Medulla oblongata (tissue), 1 donor: ENCODE measurements around the gene CYB5R4.
"Not testable (repeated sequence)": the region's sequence is repeated elsewhere in the genome, so short reads cannot be mapped to it uniquely, and the experiment has no call there.

Experiments used
- DNase-seq: peaks from one replicate; pipeline ENCODE4 v3.0.0-alpha.2; 2015; ENCODE audit errors: extremely low spot score

Gene CYB5R4

DNA sequence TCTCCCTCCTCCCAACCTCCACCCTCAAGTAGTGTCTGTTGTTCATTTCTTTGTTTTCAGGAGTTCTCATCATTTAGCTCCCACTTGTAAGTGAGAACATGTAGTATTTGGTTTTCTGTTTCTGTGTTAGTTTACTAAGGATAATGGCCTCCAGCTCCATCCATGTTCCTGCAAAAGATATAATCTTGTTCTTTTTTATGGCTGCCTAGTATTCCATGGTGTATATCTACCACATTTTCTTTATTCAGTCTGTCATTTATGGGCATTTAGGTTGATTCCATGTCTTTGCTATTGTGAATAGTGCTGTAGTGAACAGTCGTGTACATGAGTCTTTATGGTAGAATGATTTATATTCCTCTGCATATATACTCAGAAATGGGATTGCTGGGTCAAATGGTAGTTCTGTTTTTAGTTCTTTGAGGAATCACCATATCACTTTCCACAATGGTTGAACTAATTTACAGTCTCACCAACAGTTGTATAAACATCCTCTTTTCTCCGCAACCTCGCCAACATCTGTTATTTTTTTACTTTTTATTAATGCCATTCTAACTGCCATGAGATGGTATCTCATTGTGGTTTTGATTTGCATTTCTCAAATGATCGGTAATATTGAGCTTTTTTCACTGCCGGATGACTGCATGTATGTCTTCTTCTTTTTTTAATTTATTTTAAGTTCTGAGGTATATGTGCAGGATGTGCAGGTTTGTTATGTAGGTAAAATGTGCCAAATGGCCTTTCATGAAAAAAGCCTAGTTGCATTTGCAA lies 48.3 kb downstream of the CYB5R4 start:
- DNase-seq = not testable (repeated sequence)

DNA sequence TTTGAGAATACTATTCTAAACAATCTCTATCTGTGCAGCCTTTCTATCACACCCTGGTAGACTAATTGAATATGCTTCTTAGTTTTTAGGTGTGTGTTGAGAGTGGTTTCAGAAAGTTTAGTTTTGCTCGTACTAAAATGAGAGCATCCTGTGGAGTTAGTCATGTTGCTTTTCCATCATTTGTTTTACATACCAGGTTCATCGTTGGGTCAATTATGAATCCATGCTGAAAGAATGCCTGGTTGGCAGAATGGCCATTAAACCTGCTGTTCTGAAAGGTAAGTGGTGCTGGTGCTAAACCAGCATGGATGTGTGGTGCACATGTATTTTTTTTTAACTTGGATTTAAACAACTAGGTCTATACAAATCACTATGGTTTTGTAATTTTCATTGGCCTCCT lies 49.3 kb downstream of the CYB5R4 start:
- no peak for DNase-seq

DNA sequence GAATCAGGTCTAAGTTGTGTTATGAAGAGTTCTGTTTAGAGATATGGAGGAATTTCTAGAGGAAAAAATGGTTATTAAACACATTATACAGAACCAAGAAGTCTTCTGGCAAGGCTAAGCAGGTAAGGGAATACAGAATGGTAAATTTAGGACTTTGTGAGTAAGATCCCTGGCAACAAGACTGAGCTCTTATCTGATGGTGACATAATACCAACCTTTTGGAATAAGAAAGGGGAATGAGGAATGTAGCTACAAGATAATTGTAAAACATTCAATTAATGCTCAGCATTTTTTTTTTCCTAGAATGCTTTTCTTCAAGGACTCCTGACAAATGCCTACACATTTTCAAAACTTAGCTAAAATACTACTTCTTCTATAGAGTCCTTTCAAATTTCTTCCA lies 51.8 kb downstream of the CYB5R4 start:
- no peak for DNase-seq

DNA sequence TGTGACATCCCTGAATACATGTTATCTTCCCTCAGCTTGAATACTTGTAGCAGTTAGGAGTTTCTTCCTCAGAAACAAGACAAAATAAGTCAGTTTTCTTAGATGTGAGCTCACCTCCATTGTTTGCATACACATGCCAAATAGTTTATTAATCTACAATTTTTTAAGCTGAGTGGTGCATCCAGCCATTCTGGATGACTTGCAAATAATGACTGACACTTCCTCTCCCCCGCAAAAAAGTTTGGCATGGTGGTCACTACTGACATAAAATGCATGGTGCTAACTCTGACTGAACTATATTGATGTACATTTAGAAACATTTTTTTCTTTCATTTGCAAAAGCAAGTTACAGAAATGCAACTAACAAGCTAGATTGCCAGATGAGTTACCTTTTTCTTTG lies 55.5 kb downstream of the CYB5R4 start:
- DNase-seq = no peak

DNA sequence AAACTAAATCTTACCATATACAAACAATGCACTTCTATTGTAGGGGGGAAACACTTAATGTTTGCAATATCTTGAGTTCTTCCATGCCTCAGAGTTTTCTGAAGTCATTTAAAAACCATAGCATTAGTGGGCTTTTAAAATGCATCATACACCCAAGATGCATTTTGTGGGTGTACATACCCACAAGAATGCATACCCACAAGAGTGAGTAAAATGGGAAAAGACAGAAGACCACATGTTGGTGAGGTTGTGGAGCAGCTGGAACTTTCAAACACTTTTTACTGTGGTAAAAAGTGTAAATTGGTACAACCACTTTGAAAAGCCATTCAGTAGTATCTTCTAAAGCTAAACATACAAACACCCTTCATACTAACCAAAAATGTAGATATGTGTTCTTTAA lies 57.5 kb downstream of the CYB5R4 start:
- no peak for DNase-seq

DNA sequence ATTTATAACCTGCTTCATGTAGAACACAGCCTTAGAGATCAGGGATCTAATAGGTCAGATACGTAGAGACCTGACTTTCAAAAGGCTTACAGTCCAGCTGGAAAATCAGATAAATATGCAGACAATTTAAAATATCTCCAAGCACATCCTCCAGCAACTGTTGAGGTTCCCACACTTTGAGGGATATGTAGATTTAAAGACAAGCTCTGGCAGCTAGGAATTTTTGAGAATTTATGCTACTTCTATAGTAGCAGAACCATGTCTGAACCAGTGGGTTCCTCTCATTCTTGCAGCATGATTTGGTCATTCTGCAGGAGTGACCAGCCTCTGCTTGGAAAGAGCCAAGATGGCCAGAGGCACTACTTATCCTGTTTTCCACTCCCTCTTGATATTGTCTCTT lies 60.5 kb downstream of the CYB5R4 start:
- no peak for DNase-seq

DNA sequence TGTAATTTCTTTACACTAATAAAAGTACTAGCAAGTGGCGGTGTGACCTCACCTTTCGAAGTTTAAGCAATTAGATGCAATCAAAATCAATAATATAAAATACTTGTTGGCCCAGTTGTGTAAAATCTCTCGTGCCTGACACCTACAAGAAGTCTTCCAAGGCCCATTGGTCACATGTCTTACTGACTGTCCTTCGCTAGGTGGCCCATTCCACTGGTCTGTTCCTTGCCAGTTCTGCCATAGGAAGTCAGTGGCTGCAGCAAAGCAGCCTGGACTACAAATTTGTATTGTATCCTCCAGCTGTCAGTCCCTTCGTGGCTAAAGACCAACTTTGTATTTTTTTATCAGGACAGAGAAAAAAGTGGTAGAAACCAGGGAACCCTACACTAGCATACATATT lies 61.8 kb downstream of the CYB5R4 start:
- no peak for DNase-seq

DNA sequence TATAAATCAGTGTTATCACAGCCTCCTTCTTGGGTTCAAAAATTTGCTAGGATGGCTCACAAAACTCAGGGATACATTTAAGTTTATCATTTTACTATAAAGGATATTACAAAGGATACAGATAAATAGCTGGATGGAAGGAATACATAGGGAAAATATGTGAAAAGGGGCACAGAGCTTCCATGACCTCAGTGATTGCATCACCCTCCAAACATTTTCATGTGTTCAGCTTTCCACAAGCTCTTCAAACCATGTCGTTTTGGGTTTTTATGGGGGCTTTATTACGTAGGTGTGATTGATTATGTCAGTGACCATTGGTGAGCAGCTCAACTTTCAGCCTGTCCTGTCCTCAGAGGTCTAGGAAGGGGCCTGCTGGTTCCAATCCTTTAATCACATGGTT lies 68.0 kb downstream of the CYB5R4 start:
- DNase-seq = no peak

DNA sequence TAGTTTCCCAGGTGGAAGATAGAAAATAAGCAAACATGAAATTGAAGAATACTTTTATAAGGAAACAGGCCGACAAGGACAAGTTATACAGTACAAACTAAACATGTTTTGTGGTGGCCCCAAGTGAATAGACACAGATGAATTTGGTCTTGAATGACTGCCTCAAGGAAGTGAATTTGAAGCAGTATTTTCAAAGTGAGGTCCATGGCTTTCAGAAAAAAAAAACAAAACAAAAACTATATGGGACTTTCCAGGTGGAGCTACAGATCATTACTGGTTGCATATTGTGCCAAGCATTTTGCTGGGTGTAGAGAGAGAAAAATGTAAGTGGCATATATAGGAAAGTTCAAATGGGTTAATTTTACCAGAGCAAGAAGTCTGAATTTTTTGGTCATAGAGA lies 68.8 kb downstream of the CYB5R4 start:
- no peak for DNase-seq

DNA sequence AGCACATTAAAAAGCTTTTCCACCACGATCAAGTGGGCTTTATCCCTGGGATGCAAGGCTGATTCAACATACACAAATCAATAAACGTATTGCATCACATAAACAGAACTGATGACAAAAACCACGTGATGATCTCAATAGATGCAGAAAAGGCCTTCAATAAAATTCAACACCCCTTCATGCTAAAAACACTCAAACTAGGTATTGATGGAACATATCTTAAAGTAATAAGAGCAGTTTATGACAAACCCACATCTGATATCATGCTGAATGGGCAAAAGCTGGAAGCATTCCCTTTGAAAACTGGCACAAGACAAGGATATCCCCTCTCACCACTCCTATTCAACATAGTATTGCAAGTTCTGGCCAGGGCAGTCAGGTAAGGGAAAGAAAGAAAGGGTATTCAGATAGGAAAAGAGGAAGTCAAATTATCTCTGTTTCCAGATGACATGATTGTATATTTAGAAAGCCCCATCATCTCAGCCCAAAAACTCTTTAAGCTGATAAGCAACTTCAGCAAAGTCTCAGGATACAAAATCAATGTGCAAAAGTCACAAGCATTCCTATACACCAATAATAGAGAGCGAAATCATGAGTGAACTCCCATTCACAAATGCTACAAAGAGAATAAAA lies 86.8 kb downstream of the CYB5R4 start:
- DNase-seq = not testable (repeated sequence)

DNA sequence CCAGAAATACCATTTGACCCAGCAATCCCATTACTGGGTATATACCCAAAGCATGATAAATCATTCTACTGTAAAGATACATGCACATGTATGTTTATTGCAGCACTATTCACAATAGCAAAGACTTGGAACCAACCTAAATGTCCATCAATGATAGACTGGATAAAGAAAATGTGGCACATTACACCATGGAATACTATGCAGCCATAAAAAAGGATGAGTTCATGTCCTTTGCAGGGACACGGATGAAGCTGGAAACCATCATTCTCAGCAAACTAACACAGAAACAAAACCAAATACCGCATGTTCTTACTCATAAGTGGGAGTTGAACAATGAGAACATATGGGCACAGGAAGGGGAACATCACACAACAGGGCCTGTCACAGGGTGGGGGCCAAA lies 88.5 kb downstream of the CYB5R4 start:
- DNase-seq = not testable (repeated sequence)

DNA sequence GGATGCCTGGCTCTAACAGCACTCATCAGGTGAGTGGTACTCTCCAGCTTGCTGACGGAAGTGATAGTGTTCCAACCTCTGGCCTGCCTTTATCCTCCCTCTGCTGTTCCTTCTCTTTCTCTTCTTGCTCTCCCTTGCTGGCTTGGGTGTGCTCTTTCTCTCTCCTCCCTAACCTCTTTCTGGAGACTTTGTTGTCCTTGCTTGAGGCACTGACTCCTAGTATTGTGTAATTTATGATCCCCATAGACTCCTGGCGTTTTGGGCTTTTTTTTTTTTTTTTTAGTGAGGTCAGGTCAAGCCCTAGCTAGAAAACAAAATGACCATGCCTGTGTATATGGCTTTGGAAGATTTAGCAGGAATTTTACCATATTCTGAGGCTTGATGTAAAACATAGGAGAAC lies 89.4 kb downstream of the CYB5R4 start:
- no peak for DNase-seq

DNA sequence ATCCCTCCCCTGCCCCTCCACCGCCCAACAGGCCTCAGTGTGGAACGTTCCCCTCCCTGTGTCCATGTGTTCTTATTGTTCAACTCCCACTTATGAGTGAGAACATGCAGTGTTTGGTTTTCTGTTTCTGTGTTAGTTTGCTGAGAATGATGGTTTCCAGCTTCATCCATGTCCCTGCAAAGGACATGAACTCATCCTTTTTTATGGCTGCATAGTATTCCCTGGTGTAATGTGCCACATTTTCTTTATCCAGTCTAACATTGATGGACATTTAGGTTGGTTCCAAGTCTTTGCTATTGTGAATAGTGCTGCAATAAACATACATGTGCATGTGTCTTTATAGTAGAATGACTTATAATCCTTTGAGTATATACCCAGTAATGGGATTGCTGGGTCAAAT lies 91.9 kb downstream of the CYB5R4 start:
- DNase-seq = not testable (repeated sequence)

DNA sequence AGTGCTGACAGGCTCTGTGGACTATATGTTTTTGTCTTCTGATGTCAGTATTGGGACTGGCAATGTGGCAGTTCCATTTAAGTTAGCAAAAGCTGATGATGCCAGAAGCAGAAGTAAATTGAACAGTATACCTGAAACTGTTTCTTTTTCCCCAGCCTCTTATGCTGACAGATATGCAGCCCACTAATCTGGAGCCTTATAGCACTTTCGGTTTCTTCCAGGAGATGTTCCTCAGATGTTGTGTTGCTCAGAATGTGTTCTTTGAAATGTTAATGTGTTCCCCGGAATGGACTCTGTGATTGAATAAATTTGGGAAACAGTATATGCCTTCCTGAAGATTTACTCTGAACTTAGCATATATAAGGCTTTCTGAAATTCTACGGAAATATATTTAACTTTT lies 93.3 kb downstream of the CYB5R4 start:
- DNase-seq = no peak

DNA sequence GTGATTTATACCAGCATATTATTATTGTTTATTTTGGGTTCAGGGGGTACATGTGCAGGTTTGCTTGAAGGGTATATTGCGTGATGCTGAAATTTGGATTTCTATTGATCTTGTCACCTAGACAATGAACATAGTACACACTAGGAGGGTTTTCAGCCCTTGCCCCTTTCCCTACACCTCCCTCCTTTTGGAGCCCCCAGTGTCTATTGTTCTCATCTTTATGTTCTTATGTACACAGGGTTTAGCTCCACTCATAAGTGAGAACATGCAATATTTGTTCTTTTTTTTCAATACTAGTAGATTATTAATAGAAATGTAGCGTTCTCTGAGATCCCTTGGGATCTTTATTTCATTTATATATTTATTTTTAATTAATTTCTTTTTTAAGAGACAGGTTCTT lies 94.9 kb downstream of the CYB5R4 start:
- no peak for DNase-seq

DNA sequence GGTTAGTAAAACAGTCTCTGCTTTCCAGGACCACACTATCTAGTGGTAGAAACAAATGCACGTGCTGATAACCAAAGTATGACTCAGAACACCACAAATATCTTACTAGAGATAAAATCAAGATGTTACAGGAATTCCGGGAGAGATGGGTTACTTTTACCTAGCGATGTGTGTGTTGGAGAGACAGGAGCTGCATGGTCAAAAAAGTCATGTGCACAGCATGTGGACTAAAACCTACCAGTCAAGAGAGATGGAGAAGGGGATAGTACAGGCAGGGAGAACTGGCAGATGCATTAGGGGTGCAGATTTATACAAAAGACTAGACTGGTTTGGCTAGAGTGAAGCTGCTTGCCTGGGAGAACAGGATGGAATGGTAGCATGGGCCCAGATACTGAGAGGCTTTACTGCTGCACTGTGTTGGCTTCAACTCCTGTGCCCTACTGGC lies 98.8 kb downstream of the CYB5R4 start:
- no peak for DNase-seq

DNA sequence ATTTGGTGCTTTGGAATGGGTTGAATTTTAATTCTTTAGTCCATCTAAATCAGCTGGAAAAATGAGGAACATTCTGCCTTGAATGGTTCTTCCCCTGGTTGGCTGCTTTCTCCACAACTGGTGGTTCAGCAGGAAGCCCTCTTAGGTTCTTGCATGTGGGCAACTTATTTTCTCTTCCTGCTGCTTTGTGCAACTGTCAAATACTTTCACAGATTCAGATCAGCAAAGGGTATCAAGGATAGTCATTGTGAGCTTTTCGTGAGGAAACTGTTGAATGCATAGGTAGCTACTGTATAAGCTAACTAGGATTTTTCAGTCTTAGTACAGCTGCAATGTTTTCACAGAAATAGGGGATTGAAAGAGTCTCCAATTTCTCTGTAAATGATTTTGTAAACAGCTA lies 101.2 kb downstream of the CYB5R4 start:
- DNase-seq = no peak

DNA sequence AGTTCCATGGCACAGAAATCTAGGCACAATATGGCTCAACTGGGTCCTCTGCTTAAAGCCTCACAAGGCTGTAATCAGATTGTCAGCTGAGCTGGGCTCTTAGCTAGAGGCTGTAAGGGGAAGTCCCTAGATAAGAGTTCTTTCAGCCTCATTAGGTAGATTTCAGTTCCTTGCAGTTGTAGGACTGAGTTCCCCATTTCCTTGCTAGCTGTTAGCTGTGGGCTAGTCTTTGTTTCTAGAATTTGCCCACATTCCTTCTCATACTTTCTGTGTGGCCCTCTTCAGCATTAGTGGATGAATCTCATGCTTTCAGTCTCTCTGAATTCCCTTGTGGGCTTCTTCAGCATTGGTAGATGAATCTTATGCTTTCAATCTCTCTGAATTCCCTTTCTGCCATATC lies 103.1 kb downstream of the CYB5R4 start:
- DNase-seq = no peak

DNA sequence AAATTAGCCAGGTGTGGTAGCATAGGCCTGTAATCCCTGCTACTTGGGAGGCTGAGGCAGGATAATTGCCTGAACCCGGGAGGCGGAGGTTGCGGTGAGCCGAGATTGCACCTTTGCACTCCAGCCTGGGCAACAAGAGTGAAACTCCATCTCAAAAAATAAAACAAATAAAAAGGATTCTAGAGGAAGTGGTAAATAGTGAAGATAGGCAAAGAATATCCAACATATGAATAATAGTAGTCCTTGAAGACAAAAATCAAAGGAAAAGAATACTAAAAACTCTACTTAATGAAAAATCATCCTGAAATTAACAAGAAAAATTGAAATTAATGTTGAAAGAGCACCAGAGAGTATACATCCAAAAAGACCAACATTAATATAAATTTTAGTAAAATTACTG lies 107.0 kb downstream of the CYB5R4 start:
- no peak for DNase-seq

DNA sequence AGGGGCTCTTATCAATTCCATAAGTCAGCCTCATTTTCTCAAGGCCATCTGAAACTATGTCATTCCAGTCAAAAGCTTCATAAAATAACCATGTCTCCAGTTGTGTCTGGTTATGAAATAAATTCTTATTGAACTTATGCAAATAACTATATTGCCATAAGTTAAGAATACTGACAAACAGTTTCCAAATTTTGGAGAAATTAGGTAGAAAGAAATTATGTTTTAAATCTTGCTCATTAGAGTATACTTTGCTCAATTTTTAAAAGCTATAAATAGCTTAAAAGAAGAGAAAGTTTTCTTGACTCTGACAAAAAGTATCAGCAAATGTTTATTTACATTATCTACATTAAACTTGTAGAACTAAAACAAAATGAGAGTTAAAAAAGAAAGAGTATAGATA lies 111.1 kb downstream of the CYB5R4 start:
- DNase-seq = no peak

DNA sequence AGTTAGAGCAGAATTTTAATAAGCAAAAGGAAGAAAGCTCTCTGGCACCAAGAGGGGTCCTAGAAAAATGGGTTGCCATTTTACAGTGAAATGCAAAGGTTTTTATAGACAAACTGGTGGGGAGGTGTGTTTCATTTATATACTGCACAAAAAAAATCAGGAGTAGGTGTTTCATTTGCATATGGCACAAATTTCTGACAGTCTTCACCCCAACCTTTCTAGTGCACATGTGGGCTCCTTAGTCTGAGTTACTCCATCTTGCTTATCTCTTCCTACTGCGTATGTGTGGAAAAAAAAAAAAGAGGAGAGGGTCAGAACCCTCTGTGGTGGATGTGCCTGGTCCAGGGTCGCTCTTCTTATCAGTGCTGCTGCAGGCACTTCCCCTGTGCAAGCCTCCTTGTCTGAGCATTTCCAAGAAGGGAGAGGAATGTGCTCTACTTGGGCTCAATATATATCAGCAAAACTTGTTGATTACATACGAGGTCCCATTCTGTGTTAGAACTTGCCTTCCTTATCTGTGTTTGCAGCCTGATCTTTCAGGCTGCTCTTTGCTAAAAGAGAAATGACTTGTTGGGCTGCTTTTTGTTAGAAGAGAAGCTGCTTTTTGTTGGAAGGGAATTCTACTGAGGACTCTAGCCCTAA lies 115.0 kb downstream of the CYB5R4 start:
- DNase-seq = no peak

DNA sequence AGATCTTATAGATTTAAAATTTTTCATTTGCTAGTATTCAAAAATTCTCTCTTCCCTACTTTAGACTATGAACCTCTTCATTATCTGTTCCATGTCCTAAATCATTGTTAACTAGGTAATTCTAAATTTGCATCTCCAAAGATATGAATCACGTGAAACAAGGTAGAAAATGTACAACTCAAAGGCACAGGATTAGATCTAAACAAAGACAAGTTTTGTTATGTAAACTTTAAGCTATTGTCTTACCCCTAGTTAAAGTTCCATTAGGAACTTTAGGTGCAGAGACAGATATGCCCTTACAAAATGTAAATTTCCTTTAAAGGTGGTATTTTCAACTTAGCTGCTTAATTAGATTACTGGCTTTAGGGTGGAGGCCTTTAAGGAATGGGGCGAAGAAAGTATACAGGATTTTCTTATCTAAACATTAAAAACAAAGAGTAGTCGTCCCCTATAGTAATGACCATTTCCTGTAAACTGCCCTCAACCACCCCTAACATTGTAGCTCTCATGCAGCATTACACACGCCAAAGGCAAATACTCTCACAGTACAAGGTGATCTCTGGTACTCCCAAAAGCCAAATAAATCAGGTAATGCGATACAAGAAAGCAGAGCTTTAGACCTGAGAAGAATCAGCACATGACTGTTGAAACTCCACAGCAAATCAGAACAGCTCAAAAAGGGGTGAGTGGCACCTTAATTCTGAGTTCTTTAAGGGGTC lies 116.7 kb downstream of the CYB5R4 start:
- no peak for DNase-seq

DNA sequence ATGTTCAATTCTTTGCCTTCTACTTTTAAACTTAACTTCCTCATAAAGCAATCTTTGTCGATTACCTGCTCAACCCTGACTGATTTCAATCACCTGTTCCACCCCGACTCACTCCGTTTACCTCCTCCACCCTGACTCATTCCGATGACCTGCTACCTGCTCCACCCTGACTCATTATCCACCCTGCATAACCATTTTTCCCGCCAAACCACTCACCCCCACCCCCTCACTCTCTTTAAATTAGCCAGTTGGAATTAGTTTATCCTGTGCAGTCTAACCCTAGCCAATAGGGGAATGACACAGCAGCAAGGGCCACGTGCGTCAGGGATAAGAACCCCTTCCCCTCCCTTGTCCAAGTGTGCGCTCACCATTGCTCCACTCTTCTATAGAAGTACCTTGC lies 117.4 kb downstream of the CYB5R4 start:
- DNase-seq = no peak
